GM12874 (cell line): ENCODE measurements around the gene IRX2.

ENCODE experiments used
- TF ChIP-seq, protein P1 (sequence below): IDR thresholded peaks from 2 replicates; pipeline ENCODE4 v1.5.1; 2011; ENCODE audit warnings: low read depth, mild to moderate bottlenecking, control low read depth, low read length, moderate library complexity; ENCODE audit not compliant: insufficient read depth

IRX2 gene

DNA sequence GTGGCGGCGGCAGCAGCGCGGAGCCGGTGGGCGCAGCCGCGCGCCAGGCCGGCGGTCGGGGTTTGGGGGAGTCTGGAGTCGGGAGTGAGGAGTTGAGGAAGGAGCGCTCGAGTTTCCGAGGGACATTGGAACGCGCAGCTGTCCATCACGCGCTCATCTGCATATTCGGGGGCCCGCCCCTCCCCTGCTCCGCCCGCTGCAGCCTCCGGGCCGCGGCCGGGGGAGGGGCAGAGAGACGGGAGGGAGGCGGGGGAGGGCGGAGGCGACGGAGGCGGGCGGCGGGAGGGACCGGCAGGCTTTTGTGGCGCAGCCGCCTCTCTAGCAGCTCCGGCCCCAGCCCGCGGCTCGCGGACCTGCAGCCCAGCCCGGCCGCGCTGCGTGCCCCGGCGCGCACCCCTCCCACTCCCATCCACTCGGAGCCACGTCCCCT lies at the start of gene IRX2:
IRX2 (minus strand) TSS at position 86 of the 430 bp plus-strand sequence. CDS start 264 bp downstream, outside the sequence.
- TF ChIP-seq, protein P1, sequence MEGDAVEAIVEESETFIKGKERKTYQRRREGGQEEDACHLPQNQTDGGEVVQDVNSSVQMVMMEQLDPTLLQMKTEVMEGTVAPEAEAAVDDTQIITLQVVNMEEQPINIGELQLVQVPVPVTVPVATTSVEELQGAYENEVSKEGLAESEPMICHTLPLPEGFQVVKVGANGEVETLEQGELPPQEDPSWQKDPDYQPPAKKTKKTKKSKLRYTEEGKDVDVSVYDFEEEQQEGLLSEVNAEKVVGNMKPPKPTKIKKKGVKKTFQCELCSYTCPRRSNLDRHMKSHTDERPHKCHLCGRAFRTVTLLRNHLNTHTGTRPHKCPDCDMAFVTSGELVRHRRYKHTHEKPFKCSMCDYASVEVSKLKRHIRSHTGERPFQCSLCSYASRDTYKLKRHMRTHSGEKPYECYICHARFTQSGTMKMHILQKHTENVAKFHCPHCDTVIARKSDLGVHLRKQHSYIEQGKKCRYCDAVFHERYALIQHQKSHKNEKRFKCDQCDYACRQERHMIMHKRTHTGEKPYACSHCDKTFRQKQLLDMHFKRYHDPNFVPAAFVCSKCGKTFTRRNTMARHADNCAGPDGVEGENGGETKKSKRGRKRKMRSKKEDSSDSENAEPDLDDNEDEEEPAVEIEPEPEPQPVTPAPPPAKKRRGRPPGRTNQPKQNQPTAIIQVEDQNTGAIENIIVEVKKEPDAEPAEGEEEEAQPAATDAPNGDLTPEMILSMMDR: no peak

DNA sequence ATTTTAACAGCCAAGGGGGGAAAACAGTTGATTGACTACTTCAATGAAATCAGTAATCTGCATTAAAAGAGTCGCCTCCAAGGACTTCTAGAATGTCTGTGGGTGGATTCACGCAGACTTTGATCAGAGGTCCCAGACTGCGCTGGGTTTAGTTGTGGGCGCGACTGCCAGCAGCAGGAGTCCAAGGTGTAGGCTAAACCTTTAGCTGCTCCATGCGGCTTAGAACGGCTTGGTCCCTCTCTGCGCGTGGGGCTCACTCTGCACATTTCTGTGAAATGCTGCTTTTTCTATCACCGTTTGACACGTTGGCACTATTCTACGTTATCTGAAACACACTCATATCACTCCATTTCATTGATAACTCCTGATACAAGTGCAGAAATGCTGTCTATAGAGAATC lies 48.6 kb upstream of the IRX2 start:
- TF ChIP-seq, protein P1: no peak

DNA sequence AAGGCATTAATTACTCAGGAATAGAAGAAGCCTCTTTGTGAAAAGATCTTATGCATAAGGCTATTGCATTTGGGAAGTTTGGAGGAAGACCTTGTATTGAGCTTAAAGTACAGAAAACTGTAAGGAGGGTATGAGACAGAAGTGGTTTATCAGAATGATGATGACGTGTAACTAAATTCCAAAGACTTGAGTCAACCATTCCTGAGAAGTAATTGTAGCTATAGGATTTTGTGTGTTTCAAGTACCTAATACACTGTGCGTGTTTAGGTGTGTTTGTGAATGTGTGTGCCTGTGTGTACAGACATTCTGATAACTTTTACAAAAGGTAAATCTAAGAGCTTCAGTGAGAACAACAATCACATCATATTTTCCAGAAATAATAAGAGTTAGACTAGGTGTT lies 46.5 kb upstream of the IRX2 start:
- TF ChIP-seq, protein P1: no peak

DNA sequence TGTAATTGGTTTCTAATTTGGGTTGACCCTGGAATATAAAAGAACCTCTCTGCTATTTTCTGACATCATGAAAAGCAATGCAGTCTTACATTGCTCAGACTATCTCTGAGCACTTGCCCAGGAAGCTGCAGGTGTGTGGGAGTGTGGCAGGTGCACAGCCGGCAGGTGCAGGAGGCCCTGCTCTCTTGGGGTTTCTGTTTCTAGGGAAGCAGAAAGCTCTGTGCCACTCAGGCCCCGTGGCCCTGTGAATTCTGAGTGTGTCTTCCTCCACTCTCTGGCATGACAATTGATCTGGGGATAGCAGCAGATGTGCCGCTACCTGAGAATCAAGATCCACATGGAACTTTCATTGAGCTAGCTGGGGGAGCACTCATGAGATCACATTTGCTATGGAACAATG lies 45.7 kb upstream of the IRX2 start:
- TF ChIP-seq, protein P1: no peak

DNA sequence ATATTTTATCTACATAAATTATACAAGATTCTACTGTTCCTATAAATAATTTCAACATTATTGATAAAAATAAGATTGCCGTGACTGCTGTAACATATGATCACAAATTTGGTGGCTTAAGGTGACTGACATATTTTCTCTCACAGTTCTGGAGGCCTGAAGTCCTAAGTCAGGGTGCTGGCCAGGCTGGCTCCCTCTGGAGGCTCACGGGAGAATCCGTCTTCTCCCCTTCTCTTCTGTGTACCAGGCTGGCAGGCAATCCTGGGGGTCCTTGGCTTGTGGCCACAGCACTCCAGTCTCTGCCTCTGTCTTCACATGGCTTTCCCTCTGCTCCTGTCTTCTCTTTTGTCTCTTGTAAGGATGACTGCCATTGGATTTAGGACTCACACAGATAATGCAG lies 31.7 kb upstream of the IRX2 start:
- TF ChIP-seq, protein P1: no peak

DNA sequence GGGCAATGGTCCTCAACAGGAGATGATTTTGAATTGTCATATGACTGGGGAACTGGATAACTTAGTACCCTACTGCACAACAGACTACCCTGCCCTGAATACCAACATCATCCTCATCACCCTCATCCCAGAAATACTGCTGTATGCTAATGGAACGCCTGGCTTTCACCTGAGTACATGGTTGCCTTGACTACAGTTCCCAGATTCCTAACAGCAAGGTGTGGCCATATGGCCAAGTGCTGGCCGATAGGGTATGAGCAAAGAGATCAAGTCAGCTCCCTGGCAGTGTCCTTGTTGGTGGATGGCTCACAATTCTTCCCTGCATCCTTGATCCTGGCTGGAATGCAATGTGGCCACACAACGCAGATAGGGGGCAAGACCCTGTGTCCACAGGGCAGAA lies 31.2 kb upstream of the IRX2 start:
- TF ChIP-seq, protein P1: no peak

DNA sequence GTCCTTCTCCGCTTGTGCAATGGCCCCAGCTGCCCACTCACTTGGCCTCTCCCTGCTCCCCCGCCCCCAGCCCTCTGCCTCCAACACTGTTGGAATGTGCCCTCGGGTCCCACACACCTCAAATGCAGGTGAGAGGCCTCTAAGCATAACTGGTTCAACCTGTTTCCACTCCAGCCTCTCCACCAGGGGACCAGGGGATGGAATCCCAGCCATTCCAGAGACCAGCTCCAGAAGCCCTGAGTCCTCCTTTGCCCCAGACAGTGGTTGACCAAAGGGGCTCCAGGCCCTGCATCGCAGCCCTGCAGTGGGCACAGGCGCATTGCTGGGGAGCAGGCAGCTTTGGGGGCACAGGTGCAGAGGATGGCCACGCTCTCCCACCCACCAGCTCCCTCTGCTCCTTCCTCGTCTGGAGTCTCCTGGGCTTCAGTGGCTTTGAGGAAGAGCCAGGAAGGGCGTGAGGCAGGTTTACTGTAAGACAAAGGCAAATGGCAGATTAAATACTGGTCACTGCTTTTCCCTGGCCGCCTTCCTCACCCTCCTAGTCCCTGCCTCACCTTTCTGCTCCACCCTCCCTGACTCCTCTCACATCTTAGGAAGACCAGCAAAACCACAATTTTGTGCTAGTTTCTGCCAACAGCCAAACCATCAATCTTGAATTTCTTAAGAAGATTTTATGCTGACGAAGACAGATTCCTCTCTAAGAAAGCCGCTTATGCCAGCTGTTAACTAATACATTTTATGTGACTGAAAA lies 29.1 kb upstream of the IRX2 start:
- TF ChIP-seq, protein P1: no peak
